ENCODE results near the gene TCAIM.

The TCAIM gene

DNA sequence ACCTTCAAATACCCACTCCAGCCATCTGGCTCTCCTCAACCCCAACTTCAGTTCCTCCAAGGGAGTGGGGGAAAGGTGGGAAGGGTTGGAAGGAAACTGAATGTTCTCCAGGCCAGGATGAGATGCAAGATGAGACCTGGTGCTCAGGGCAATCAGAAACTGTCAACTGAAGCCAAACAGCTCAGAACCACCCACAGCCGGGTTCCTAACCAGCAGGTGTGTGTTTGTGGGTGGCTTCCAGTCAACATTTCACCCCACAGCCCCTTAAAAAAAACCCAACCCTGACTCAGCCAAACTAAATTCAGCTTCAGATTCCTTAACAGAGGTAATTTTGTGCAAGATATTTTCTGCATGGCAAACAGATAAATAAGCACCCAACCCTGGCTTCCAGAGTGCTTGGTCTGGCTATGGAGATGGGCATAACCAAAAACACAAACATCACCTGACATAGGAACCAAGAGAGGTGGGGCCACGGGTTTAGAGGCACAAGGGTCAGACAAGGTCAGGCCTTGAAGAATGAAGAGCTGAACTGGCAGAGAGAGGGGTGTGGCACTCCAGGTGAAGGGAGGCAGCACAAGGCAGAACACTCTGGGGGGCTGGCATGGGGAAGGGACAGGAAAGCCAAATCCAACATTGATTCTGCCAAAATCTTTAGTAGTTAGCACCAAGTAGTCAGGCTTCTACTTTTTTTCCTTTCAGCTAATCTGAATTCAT lies 104.2 kb downstream of the TCAIM start:
- Histone ChIP-seq H3K27ac (peak overlapping the region; percentile 97), H3K27me3 (no peaks in the 10 kb centered on the region), H3K4me3 (ENCODE audit: low read depth in 1 of 2, low read length in 1 of 2) (no peak overlapping the region), H3K36me3 (peaks cover 17% of the 10 kb centered on the region), H3K4me1 (ENCODE audit: control insufficient read depth in 1 of 2, insufficient read depth in 1 of 2, low read depth in 1 of 2, low read length in 1 of 2) (peaks cover 42 to 45% of the 10 kb centered on the region in 2 experiments), H3K9me3 (no peaks in the 10 kb centered on the region)
- no peak for TF ChIP-seq CTCF (IDR thresholded peaks at IDR 0.05)

DNA sequence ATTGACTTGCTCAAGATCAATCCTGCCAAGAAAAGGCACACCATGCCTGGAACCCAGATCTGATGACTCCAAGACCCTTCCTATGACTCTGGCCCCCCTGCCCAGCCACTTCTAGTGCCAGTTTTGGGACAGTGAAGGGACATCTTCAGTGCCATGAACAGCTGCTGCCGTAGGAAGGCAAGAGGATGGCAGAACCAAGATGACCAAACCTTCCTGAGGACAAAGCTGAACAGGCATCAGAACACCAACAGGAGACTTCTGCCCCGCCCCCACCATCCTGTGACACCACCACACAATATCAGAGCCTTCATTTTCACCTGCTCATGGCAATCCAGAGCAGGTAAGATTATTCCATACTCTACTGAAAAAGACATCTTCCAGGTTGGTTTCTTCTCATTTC lies 105.9 kb downstream of the TCAIM start:
- H3K27ac ChIP-seq = no peak overlapping the region
- peaks cover 34% of the 10 kb centered on the region for H3K36me3 ChIP-seq
- H3K4me1 ChIP-seq (ENCODE audit: control insufficient read depth in 1 of 2, insufficient read depth in 1 of 2, low read depth in 1 of 2, low read length in 1 of 2) = peaks cover 31 to 34% of the 10 kb centered on the region in 2 experiments
- no peak for TF ChIP-seq CTCF (IDR thresholded peaks at IDR 0.05)
- H3K9me3 ChIP-seq = no peaks in the 10 kb centered on the region
- no peaks in the 10 kb centered on the region for H3K27me3 ChIP-seq
- no peak overlapping the region for H3K4me3 ChIP-seq (ENCODE audit: low read depth in 1 of 2, low read length in 1 of 2)

- Histone ChIP-seq H3K36me3 (peaks cover 41% of the 10 kb centered on the region), H3K9me3 (no peaks in the 10 kb centered on the region), H3K27me3 (no peaks in the 10 kb centered on the region), H3K27ac (no peak overlapping the region), H3K4me1 (ENCODE audit: control insufficient read depth in 1 of 2, insufficient read depth in 1 of 2, low read depth in 1 of 2, low read length in 1 of 2) (peaks cover 25 to 28% of the 10 kb centered on the region in 2 experiments), H3K4me3 (ENCODE audit: low read depth in 1 of 2, low read length in 1 of 2) (no peak overlapping the region)
- TF ChIP-seq CTCF (IDR thresholded peaks at IDR 0.05) = no peak
Measured at GRCh38 chr3:44444896-44445691, 106.5 kb downstream of the TCAIM start.

GRCh38 chr3:44445786-44446185 lies 107.2 kb downstream of the TCAIM start:
- TF ChIP-seq CTCF (IDR thresholded peaks at IDR 0.05) = no peak
- Histone ChIP-seq H3K9me3 (no peaks in the 10 kb centered on the region), H3K4me1 (ENCODE audit: control insufficient read depth in 1 of 2, insufficient read depth in 1 of 2, low read depth in 1 of 2, low read length in 1 of 2) (peaks cover 22 to 23% of the 10 kb centered on the region in 2 experiments), H3K27ac (no peak overlapping the region), H3K27me3 (no peaks in the 10 kb centered on the region), H3K36me3 (peaks cover 48% of the 10 kb centered on the region), H3K4me3 (ENCODE audit: low read depth in 1 of 2, low read length in 1 of 2) (no peak overlapping the region)

DNA sequence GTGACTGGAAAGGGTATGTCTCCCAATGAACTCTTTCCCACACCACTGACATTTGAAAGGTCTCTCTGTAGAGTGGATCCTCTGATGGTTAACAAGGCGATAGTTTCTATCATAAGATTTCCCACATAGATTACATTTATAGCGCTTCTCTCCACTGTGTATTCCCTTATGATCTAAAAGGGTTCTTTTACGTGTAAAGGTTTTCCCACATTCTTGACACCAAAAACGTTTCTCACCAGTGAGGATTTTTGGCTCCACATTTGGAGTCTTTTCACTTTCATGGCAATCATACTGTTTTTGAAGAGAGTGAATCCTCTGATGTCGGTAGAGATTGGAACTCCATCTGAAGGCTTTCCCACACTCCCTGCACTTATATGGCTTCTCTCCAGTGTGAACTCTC lies 108.4 kb downstream of the TCAIM start:
- TF ChIP-seq CTCF (IDR thresholded peaks at IDR 0.05) = no peak
- no peak overlapping the region for H3K27ac ChIP-seq
- no peaks in the 10 kb centered on the region for H3K9me3 ChIP-seq
- peaks cover 49% of the 10 kb centered on the region for H3K36me3 ChIP-seq
- no peak overlapping the region for H3K4me3 ChIP-seq (ENCODE audit: low read depth in 1 of 2, low read length in 1 of 2)
- peaks cover 22% of the 10 kb centered on the region in 2 experiments for H3K4me1 ChIP-seq (ENCODE audit: control insufficient read depth in 1 of 2, insufficient read depth in 1 of 2, low read depth in 1 of 2, low read length in 1 of 2)
- no peaks in the 10 kb centered on the region for H3K27me3 ChIP-seq

All from neutrophil (primary cell).